Measurements from ENCODE around the gene DLG3.

The DLG3 gene

DNA sequence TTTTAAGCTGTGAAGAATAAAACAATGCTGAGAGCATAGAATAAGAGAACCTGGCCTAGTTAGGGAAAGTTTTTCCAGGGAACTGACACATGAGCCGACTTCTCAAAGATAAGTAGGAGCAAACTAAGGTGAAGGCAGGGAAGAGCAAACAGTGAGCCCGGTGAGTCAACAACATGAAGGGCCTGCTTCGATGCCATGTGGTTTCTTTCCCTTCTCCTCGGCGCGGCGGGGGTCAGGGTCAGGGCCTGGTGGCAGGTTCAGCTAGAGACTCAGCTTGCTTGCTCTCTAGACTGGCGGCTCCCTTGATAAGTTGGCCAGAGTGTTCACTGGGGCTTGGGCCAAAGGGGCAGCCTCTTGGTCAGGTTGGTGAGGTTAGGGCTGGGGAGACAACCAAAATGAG, 81.1 kb downstream of the DLG3 start:
- DNase-seq (ENCODE audit: low spot score): no peak

DNA sequence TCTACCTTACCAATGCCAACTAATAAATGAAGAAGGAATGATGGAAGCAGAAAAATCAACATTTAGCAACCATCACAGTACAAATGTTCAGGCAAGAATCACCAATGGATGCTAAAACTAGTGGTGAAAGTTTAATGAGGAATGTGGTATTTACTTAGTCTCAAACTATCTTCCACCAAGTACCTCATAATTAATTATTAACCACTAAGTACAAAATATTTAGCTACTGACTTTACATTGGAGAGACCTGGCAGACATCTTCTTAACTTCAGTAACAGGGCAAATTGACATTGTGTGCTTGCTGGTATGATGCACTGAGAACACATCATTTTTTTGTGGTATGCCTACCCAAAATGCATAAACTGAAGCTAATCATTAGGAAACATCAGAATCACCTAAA, 82.4 kb downstream of the DLG3 start:
- DNase-seq (ENCODE audit: low spot score): no peak

DNA sequence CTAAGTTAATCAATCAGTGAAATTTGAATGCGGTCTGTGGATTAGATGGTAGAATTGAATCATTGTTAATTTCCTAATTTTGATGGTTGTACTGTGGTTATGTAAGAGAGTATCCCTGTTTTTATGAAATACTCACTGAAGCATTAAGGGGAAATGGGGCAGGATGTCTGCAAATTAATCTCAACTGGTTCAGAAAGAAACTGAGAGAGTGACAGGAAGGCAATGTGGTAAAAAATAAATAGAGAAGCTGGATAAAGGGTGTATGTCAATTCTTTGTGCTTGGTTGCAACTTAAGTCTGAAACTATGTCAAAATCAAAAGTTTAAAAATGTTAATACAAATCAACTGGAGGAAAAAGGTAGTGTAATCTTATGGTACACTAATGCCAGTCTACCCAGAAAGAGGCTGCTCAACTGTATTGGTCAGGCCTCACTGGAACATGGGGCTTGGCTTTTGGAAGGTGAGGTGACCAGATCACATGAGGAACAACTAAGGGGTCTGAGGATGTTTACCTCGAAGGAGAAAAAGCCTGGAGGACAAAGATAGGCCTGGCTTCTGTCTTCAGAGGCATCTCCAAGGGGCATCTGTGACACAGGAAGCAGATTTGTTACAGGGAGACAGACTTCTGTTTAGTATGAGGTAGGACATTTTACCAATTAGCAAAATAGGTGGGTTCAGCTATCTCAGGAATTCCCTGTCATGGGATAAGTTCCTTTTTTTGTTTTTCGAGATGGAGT, 83.1 kb downstream of the DLG3 start:
- DNase-seq (ENCODE audit: low spot score): no peak

DNA sequence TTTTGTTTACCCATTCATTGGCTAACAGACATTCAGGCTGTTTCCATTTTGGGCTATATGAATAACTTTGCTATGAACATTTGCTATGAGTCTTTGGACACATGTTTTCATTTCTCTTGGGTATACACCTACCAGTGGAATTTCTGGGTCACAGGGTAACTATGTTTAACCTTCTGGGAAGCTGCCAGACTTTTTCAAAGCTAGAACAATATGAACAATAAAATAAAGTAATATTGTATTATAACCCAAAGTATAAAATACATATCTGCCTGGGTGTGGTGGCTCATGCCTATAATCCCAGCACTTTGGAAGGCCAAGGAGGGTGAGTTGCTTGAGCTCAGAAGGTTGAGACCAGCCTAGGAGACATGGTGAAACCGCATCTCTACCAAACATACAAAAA, 90.6 kb downstream of the DLG3 start:
- no peak for DNase-seq (ENCODE audit: low spot score)

DNA sequence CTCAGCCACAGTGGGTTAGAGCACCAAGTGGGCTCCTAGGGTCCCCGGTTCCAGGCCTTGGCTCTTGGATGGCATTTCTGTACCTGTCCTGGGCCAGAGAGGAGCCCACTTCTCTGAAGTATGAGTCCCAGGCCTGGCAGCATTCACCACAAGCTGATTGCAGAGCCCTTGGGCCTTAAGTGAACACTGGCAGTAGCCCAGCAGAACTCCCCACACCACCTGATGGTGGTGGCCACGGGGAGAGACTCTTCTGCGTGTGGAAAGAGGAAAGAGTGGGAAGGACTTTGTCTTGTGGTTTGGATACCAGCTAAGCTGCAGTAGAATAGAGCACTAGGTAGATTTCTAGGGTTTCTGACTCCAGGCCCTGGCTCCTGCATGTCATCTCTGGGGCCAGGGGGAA, 104.8 kb downstream of the DLG3 start:
- no peak for DNase-seq (ENCODE audit: low spot score)

DNA sequence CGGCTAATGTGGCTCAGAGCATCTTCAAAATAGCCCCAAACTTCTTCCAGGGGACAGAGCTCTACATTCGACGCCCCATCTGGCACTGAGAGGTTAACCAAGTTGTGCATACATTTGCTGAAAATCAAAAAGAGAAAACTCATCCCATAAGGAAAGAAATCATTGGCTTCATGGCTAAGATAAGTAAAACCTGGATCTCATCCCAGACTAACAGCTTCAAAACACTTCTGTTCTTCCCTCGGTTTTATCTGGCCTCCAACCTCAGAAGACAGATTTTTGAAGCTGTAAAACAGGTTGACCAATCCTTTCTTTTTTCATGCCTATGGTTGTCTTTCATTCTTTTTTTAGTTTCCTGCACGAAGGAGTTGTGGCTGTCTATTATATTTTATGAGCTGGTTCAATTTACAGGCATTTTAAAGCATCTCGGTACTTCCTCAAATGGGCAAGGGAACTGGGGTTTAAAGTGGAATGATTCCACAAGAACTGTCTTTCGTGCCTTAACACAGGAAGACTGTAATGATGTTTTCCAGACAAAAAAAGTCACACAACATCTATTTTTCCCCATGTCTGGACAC, 107.6 kb downstream of the DLG3 start:
- no peak for DNase-seq (ENCODE audit: low spot score)

DNA sequence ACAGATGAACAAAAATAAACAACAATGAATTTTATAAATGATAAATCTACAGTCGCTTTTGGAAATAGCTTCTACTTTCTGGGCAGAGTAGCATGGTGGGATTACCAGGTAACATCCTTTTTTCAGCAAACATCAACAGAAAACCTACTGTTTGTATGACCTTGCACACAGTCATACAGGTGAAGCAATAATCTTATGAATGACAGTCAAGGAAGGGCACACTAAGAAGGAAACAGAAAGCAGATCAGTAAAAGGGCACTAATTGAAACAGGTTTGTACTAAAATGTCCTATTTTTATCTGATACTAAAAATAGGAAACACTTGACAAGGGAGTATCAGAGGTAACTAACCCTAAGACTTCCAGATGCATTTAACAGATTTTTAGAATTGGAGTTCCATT, 108.9 kb downstream of the DLG3 start:
- DNase-seq (ENCODE audit: low spot score): no peak

DNA sequence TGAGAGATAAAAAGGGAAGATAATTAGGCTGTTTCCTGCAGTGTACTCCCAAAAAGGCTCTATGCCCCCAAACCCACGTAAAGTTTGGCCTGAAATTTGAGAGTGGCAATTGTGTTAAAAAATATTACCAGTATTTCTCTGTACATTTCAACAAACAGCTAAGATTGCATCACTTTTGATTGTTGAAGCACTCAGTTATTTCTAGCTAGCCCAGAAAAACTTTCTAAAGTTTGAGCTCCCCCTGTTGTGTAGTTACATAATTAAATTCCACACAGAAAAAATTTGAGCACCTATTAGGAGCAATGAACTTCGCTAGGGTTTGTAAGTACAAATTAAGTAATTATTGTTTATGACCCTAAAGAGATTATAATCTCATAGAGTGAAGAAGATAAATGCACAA, 109.4 kb downstream of the DLG3 start:
- DNase-seq (ENCODE audit: low spot score): peak; percentile 22

DNA sequence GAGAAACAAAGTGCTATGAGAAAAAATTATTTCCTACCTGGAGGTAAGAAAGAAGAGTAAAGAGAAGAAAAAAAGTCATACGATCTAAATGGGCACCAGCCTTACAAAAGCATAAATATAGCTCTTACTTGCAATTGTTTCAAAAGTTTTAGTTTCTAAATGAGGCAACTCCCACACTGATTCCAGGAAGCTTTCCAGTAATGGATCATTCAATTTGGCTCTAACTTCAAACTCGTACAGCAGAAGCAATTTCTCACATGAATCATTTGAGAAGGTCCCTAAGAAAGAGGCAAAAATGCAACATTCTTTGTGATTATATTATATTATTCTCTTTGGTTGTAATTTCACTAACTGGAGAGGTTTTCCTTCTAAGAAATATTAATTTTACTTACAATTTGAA, 109.9 kb downstream of the DLG3 start:
- peak; percentile 18 for DNase-seq (ENCODE audit: low spot score)

DNA sequence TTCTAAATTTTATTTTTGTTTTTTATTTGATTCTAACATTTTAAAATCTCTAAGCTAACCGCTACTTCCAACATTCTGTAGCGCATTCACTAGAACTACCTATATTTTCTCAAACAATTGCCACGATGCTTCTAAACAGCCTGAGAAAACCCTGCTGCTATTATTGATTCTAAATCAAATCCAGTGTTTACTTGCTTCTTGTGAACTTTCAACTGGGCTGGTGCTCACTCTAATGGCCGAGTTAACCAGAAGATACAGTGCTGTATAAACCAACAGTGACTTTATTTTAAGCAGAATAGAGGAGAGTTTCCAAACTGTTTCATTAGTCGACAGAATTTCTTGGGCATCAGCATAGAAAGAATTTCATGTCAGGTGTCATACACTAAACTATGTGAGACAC, 110.3 kb downstream of the DLG3 start:
- DNase-seq (ENCODE audit: low spot score): no peak
